PC-9 (cell line): Measurements from ENCODE around the gene PDP2. TPM values are rescaled to one million over a fixed set of nuclear protein-coding genes. Genes with fewer than 3 reads are reported as not detected.

Experiments used
- BruUV-seq: library from RNA; stranded (reverse); fragments of 400-500 nt; replicated peaks from 2 replicates; lab custom pipeline; 2021; lab: Mats Ljungman, UMichigan
- CTCF ChIA-PET: fragments of 300-600 bp; sonication (Branson Sonifier 250); formaldehyde crosslinking; loops from one replicate; lab custom pipeline; 2022; ENCODE audit warnings: antibody characterized with exemption; lab: Charles Lee
- POLR2A ChIA-PET: fragments of 300-600 bp; sonication (Branson Sonifier 250); formaldehyde crosslinking; loops from one replicate; lab custom pipeline; 2022; ENCODE audit warnings: antibody characterized with exemption; ENCODE audit not compliant: unreplicated experiment; lab: Charles Lee
- DNase-seq, 2 experiments: peaks; one replicate each; pipeline versions ENCODE4 v3.0.0 to v3.0.0-alpha.2; 2015 to 2022; ENCODE audit warnings: mixed read lengths in 1 of 2
- H2AFZ ChIP-seq: fragments of 200-600 bp; sonication (generic); 2 replicates; pipeline ENCODE4 v1.8.1; 2017; ENCODE audit warnings: antibody characterized with exemption
- H3F3A ChIP-seq: fragments of 200-600 bp; sonication (generic); 2 replicates; pipeline ENCODE4 v1.8.1; 2017; ENCODE audit warnings: antibody characterized with exemption, mild to moderate bottlenecking, low read depth; ENCODE audit not compliant: insufficient read depth
- H3K27ac ChIP-seq: fragments of 200-600 bp; sonication (generic); 2 replicates; pipeline ENCODE4 v1.6.1; 2016; ENCODE audit warnings: mixed run types
- H3K27me3 ChIP-seq: fragments of 200-600 bp; sonication (generic); 2 replicates; pipeline ENCODE4 v1.6.1; 2016; ENCODE audit warnings: low read depth, mixed run types; ENCODE audit not compliant: insufficient read depth
- H3K36me3 ChIP-seq: fragments of 200-600 bp; sonication (generic); 2 replicates; pipeline ENCODE4 v1.6.1; 2016; ENCODE audit warnings: low read depth, mixed run types
- H3K4me1 ChIP-seq: fragments of 200-600 bp; sonication (generic); replicated peaks from 2 replicates; pipeline ENCODE4 v1.6.1; 2016; ENCODE audit warnings: mixed run types; ENCODE audit not compliant: insufficient read depth
- H3K4me2 ChIP-seq: fragments of 200-600 bp; sonication (generic); 2 replicates; pipeline ENCODE4 v1.6.1; 2017; ENCODE audit warnings: mixed run types
- H3K4me3 ChIP-seq: fragments of 200-600 bp; sonication (generic); 2 replicates; pipeline ENCODE4 v1.6.1; 2016; ENCODE audit warnings: mixed run types
- H3K79me2 ChIP-seq: fragments of 200-600 bp; sonication (generic); 2 replicates; pipeline ENCODE4 v1.6.1; 2017; ENCODE audit warnings: low read depth, mixed run types
- H3K9me2 ChIP-seq: fragments of 200-600 bp; sonication (generic); 2 replicates; pipeline ENCODE4 v1.8.1; 2017; ENCODE audit warnings: mild to moderate bottlenecking; ENCODE audit not compliant: insufficient read depth
- H3K9me3 ChIP-seq: fragments of 200-600 bp; sonication (generic); 2 replicates; pipeline ENCODE4 v1.8.1; 2016; ENCODE audit warnings: low read depth; ENCODE audit not compliant: insufficient read depth
- H4K20me1 ChIP-seq: fragments of 200-600 bp; sonication (generic); 2 replicates; pipeline ENCODE4 v1.8.1; 2017; ENCODE audit not compliant: insufficient read depth
- EZH2 ChIP-seq: fragments of 200-600 bp; sonication (generic); IDR thresholded peaks from 2 replicates; pipeline ENCODE4 v1.8.0; 2017; ENCODE audit warnings: antibody characterized with exemption, low read depth
- intact Hi-C: fragments of 100-400 bp; cut with micrococcal nuclease; formaldehyde crosslinking; loops from one replicate; pipeline ENCODE4 v1.10.0; 2022; ENCODE audit not compliant: unreplicated experiment
- total RNA-seq: library from RNA; stranded (reverse); gene quantifications from 2 replicates; pipeline ENCODE4 v1.2.3, GENCODE V29; 2021
- TF ChIP-seq, protein P1 (sequence below): fragments of 200-600 bp; sonication (generic); conservative IDR thresholded peaks from 2 replicates; pipeline ENCODE4 v1.6.1; 2017; ENCODE audit warnings: mixed run types, antibody characterized with exemption, mild to moderate bottlenecking, moderate library complexity

PDP2 gene
- total RNA-seq, 1 experiment from 2014 or later: 21.6 TPM

DNA sequence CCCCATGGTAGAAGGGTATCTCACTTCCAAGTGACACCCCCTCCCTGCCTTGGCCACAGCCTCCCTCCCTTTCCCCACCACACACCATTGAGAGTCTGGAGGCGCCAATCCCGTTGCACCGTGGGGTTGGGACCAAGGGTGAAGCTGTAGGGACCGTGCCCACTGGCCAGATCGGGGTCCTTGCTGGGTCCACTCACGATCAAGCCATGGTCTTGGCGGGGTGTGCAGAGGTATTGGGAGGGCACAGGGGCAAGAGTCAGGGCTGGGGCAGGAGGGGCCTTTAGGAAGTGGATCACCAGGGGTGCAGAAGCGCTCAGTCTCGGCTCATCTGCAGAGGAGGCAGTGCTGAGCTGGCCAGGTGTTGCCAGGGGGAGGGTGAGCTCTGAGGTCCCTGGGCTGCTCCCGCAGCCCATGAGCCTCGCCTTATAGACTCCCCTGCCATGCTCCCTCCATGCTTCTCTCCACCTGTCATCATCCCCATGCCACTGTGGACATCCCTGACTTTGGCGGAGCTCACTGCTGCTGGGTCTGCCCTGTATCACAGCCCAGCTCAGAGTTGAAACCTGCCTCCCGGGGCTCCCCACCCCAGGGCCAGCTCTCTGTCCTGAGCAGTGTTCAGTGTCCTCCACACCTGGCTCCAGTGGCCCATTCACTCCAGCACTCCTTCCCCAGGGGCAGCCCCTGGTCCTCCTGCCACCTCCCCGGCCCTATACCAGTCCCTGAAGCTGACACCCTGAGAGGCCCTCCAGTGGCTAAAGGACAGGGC, 30.0 kb downstream of the PDP2 start:
- Histone ChIP-seq H3K27ac (no peak overlapping the region), H3F3A (no peaks in the 10 kb centered on the region), H3K9me2 (no peaks in the 10 kb centered on the region), H3K36me3 (no peaks in the 10 kb centered on the region), H2AFZ (no peak overlapping the region), H3K9me3 (no peaks in the 10 kb centered on the region), H3K4me1 (peaks cover 17% of the 10 kb centered on the region), H4K20me1 (no peaks in the 10 kb centered on the region), H3K4me2 (peak overlapping the region; percentile 53; the same call in 1 of the 2 replicates), H3K27me3 (no peaks in the 10 kb centered on the region), H3K79me2 (no peaks in the 10 kb centered on the region), H3K4me3 (no peak overlapping the region)
- no peak for DNase-seq
- ChIA-PET POLR2A (no interaction called here), CTCF (interaction anchor here (0.5 kb wide), 1 partner anchor 31 kb away, joined by 7 read pairs; no protein-coding TSS in a partner anchor)
- BruUV-seq: no TSS peak
- intact Hi-C loops: no loop called here
- TF ChIP-seq EZH2: no peak
- TF ChIP-seq, protein P1, sequence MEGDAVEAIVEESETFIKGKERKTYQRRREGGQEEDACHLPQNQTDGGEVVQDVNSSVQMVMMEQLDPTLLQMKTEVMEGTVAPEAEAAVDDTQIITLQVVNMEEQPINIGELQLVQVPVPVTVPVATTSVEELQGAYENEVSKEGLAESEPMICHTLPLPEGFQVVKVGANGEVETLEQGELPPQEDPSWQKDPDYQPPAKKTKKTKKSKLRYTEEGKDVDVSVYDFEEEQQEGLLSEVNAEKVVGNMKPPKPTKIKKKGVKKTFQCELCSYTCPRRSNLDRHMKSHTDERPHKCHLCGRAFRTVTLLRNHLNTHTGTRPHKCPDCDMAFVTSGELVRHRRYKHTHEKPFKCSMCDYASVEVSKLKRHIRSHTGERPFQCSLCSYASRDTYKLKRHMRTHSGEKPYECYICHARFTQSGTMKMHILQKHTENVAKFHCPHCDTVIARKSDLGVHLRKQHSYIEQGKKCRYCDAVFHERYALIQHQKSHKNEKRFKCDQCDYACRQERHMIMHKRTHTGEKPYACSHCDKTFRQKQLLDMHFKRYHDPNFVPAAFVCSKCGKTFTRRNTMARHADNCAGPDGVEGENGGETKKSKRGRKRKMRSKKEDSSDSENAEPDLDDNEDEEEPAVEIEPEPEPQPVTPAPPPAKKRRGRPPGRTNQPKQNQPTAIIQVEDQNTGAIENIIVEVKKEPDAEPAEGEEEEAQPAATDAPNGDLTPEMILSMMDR: no peak

GRCh38 chr16:66911112-66911511, 30.8 kb downstream of the PDP2 start:
- peak overlapping the region; percentile 33; the same call in 1 of the 2 replicates for H3K27ac ChIP-seq
- TF ChIP-seq, protein P1: no peak
- no peak for TF ChIP-seq EZH2
- H4K20me1 ChIP-seq: no peaks in the 10 kb centered on the region
- no peaks in the 10 kb centered on the region for H3F3A ChIP-seq
- ChIA-PET CTCF (interaction anchor here (0.5 kb wide), 1 partner anchor 32 kb away, joined by 7 read pairs; no protein-coding TSS in a partner anchor), POLR2A (no interaction called here)
- H2AFZ ChIP-seq: no peak overlapping the region
- H3K4me3 ChIP-seq: no peak overlapping the region
- H3K4me1 ChIP-seq: peaks cover 17% of the 10 kb centered on the region
- peak overlapping the region; percentile 53 for H3K4me2 ChIP-seq
- no peaks in the 10 kb centered on the region for H3K9me3 ChIP-seq
- BruUV-seq: no TSS peak
- H3K79me2 ChIP-seq: no peaks in the 10 kb centered on the region
- intact Hi-C loops: no loop called here
- no peaks in the 10 kb centered on the region for H3K36me3 ChIP-seq
- peak; percentile 43 to 74 for DNase-seq
- H3K9me2 ChIP-seq: no peaks in the 10 kb centered on the region
- H3K27me3 ChIP-seq: no peaks in the 10 kb centered on the region

- ChIA-PET POLR2A (no interaction called here), CTCF (no interaction called here)
Measured at GRCh38 chr16:66911801-66912200, 31.5 kb downstream of the PDP2 start.

More at GRCh38 chr16:66911801-66912200, 31.5 kb downstream of the PDP2 start:
- DNase-seq: no peak
- Histone ChIP-seq H4K20me1 (no peaks in the 10 kb centered on the region), H3K4me2 (peak overlapping the region; percentile 53), H3K27me3 (no peaks in the 10 kb centered on the region), H3K36me3 (no peaks in the 10 kb centered on the region), H3K4me1 (peaks cover 17% of the 10 kb centered on the region), H3K9me3 (no peaks in the 10 kb centered on the region), H3K4me3 (no peak overlapping the region), H3K79me2 (no peaks in the 10 kb centered on the region), H3K9me2 (no peaks in the 10 kb centered on the region), H3F3A (no peaks in the 10 kb centered on the region), H3K27ac (no peak overlapping the region), H2AFZ (no peak overlapping the region)
- TF ChIP-seq, protein P1: no peak
- TF ChIP-seq EZH2: no peak
- no TSS peak for BruUV-seq
- intact Hi-C loops: no loop called here
